ENCODE data around the gene TTC9. TPM values are rescaled to one million over a fixed set of nuclear protein-coding genes. Genes with fewer than 3 reads are reported as not detected.

TTC9 gene
- total RNA-seq, 1 experiment from 2014 or later, result 0.49 TPM

GRCh38 chr14:70662816-70663215 lies 21.1 kb downstream of the TTC9 start:
- no peaks in the 10 kb centered on the region for H3K4me1 ChIP-seq (ENCODE audit: control insufficient read depth, insufficient read depth, low read length)
- H3K27ac ChIP-seq (ENCODE audit: low read length), result no peak overlapping the region
- no peak overlapping the region for H3K4me3 ChIP-seq (ENCODE audit: low read depth in 2 of 2, low read length in 2 of 2)
- TF ChIP-seq REST (IDR thresholded peaks at IDR 0.05; ENCODE audit: insufficient read depth in 1 of 2, low read depth in 2 of 2, low read length in 1 of 2) (no peak), SIN3A (IDR thresholded peaks at IDR 0.05; ENCODE audit: borderline replicate concordance, insufficient read depth, low read depth, low read length) (no peak), TCF7L2 (IDR thresholded peaks at IDR 0.05; ENCODE audit: low read depth, low read length) (no peak), POLR2AphosphoS5 (IDR thresholded peaks at IDR 0.05; ENCODE audit: low read depth, low read length) (no peak)
- TF ChIP-seq, protein P1, sequence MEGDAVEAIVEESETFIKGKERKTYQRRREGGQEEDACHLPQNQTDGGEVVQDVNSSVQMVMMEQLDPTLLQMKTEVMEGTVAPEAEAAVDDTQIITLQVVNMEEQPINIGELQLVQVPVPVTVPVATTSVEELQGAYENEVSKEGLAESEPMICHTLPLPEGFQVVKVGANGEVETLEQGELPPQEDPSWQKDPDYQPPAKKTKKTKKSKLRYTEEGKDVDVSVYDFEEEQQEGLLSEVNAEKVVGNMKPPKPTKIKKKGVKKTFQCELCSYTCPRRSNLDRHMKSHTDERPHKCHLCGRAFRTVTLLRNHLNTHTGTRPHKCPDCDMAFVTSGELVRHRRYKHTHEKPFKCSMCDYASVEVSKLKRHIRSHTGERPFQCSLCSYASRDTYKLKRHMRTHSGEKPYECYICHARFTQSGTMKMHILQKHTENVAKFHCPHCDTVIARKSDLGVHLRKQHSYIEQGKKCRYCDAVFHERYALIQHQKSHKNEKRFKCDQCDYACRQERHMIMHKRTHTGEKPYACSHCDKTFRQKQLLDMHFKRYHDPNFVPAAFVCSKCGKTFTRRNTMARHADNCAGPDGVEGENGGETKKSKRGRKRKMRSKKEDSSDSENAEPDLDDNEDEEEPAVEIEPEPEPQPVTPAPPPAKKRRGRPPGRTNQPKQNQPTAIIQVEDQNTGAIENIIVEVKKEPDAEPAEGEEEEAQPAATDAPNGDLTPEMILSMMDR (IDR thresholded peaks at IDR 0.05), result no peak
- CTCF ChIA-PET, result no interaction called here
- no peaks in the 10 kb centered on the region for H3K36me3 ChIP-seq (ENCODE audit: control insufficient read depth, insufficient read depth, low read length)
- no peaks in the 10 kb centered on the region for H3K27me3 ChIP-seq (ENCODE audit: control insufficient read depth, insufficient read depth, low read length)
- in situ Hi-C loops (cut with HindIII; ENCODE audit: low pct_unique_long_range_greater_than_20kb, low sequenced_read_pairs) (no loop called here), intact Hi-C loops (cut with micrococcal nuclease; ENCODE audit: unreplicated experiment) (no loop called here)
- POLR2A ChIA-PET, result no interaction called here
- DNase-seq (ENCODE audit: low read depth, low spot score) (no peak), ATAC-seq (no peak)
- no TSS peak for BruUV-seq (replicated peaks)
- H3K9me3 ChIP-seq (ENCODE audit: control insufficient read depth, insufficient read depth, low read depth, low read length), result no peaks in the 10 kb centered on the region

DNA sequence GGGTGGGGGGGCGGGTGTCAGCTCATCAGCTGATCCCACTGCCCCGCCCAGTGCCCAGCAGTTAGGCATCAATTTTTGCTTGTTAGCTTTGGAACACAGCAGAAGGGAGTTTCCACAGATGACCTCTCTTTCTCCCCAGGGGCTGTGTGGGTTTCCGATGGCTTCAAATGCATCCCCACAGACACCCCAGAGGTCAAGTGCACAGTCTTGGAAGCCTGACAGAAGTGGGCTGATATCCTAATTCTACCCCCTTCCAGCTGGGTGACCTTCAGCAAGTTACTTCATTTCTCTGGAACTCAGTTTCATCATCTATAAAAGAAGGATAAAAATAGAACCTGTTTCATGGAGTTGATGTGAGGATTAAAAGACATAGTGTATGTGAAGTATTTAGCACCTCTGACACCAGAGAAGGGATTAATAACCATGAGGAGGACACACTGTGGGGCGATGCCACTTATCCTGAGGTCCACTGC lies 22.0 kb downstream of the TTC9 start:
- no peak overlapping the region for H3K27ac ChIP-seq (ENCODE audit: low read length)
- DNase-seq (ENCODE audit: low read depth, low spot score), result no peak
- intact Hi-C loops (cut with micrococcal nuclease; ENCODE audit: unreplicated experiment), result no loop called here

More for the DNA sequence above, 22.0 kb downstream of the TTC9 start:
- Histone ChIP-seq H3K9me3 (ENCODE audit: control insufficient read depth, insufficient read depth, low read depth, low read length) (no peaks in the 10 kb centered on the region), H3K36me3 (ENCODE audit: control insufficient read depth, insufficient read depth, low read length) (no peaks in the 10 kb centered on the region), H3K27me3 (ENCODE audit: control insufficient read depth, insufficient read depth, low read length) (no peaks in the 10 kb centered on the region), H3K4me3 (ENCODE audit: low read depth in 2 of 2, low read length in 2 of 2) (no peak overlapping the region), H3K4me1 (ENCODE audit: control insufficient read depth, insufficient read depth, low read length) (no peaks in the 10 kb centered on the region)
- ChIA-PET CTCF (no interaction called here), POLR2A (no interaction called here)
- no peak for ATAC-seq
- in situ Hi-C loops (cut with HindIII; ENCODE audit: low pct_unique_long_range_greater_than_20kb, low sequenced_read_pairs), result no loop called here
- no TSS peak for BruUV-seq (replicated peaks)
- TF ChIP-seq, protein P1 (IDR thresholded peaks at IDR 0.05), result no peak
- TF ChIP-seq POLR2AphosphoS5 (IDR thresholded peaks at IDR 0.05; ENCODE audit: low read depth, low read length) (no peak), SIN3A (IDR thresholded peaks at IDR 0.05; ENCODE audit: borderline replicate concordance, insufficient read depth, low read depth, low read length) (no peak), TCF7L2 (IDR thresholded peaks at IDR 0.05; ENCODE audit: low read depth, low read length) (no peak), REST (IDR thresholded peaks at IDR 0.05; ENCODE audit: insufficient read depth in 1 of 2, low read depth in 2 of 2, low read length in 1 of 2) (no peak)

Data from Panc1 (cell line).